ENCODE results near the gene LRRN4CL. TPM values are rescaled to one million over a fixed set of nuclear protein-coding genes. Genes with fewer than 3 reads are reported as not detected.

LRRN4CL gene
- total and polyA plus RNA-seq, 2 of the 4 experiments (the other 2 are of a cell fraction), result 0.36 to 0.84 TPM

GRCh38 chr11:62649486-62649885 is 39.8 kb downstream of the LRRN4CL start:
- Histone ChIP-seq H4K91ac (ENCODE audit: insufficient read depth, low read depth, low read length) (no peak overlapping the region), H3K27ac (ENCODE audit: insufficient read depth, low read length) (no peak overlapping the region), H2AK9ac (replicated peaks; ENCODE audit: low read depth, low read length, poor library complexity) (no peak overlapping the region), H3K4me2 (ENCODE audit: low read depth, low read length) (no peak overlapping the region), H3K27me3 (ENCODE audit: control insufficient read depth, insufficient read depth, low read length) (no peaks in the 10 kb centered on the region), H3K79me1 (ENCODE audit: low read depth in 1 of 2, low read length in 2 of 2) (peaks cover 6 to 55% of the 10 kb centered on the region in 2 experiments), H3K56ac (ENCODE audit: extremely low read depth, insufficient read depth, low read length) (no peak overlapping the region), H3K36me3 (ENCODE audit: control insufficient read depth, insufficient read depth, low read length) (peaks cover 27% of the 10 kb centered on the region), H2BK20ac (ENCODE audit: low read depth, low read length) (no peak overlapping the region), H2AFZ (replicated peaks; ENCODE audit: low read length, poor library complexity) (no peak overlapping the region), H2BK120ac (ENCODE audit: low read depth, low read length) (no peak overlapping the region), H2AK5ac (ENCODE audit: low read depth, low read length) (no peak overlapping the region), H4K5ac (ENCODE audit: low read depth, low read length) (no peak overlapping the region), H3K4me3 (ENCODE audit: insufficient read depth, low read depth, low read length) (no peak overlapping the region), H3K23ac (ENCODE audit: low read depth, low read length) (no peak overlapping the region), H3K4me1 (ENCODE audit: control insufficient read depth, insufficient read depth, low read length) (peaks cover 8% of the 10 kb centered on the region), H3K14ac (replicated peaks; ENCODE audit: low read depth, low read length) (no peak overlapping the region), H2BK5ac (ENCODE audit: low read depth, low read length, poor library complexity, severe bottlenecking) (no peak overlapping the region), H2BK15ac (ENCODE audit: low read depth, low read length) (no peak overlapping the region), H4K8ac (ENCODE audit: low read depth in 2 of 2, low read length in 2 of 2) (no peak overlapping the region), H4K20me1 (ENCODE audit: insufficient read depth, low read length) (peaks cover 14% of the 10 kb centered on the region), H3K9me3 (ENCODE audit: control insufficient read depth, insufficient read depth, low read length) (no peaks in the 10 kb centered on the region), H3K9ac (ENCODE audit: low read depth, low read length) (no peak overlapping the region), H3K4ac (ENCODE audit: low read depth, low read length) (no peak overlapping the region), H3K18ac (ENCODE audit: low read depth, low read length) (no peak overlapping the region), H3K9me1 (ENCODE audit: insufficient read depth, low read length) (0 out of 2 replicates have a peak, but pooled peaks cover under 1% of the 10 kb centered on the region)
- DNase-seq (no peak), ATAC-seq (ENCODE audit: low read depth) (no peak)
- TF ChIP-seq CTCF (conservative IDR thresholded peaks at IDR 0.05; ENCODE audit: low read depth, low read length) (no peak), CHD1 (IDR thresholded peaks at IDR 0.05; ENCODE audit: low read depth, low read length) (no peak), BHLHE40 (IDR thresholded peaks at IDR 0.05; ENCODE audit: low read depth, low read length) (no peak), CEBPB (IDR thresholded peaks at IDR 0.05; ENCODE audit: low read depth, low read length) (no peak), RFX5 (IDR thresholded peaks at IDR 0.05; ENCODE audit: low read depth, low read length) (no peak), RCOR1 (IDR thresholded peaks at IDR 0.05; ENCODE audit: insufficient replicate concordance, low read length) (no peak), NFE2L2 (IDR thresholded peaks at IDR 0.05; ENCODE audit: low read depth, low read length) (no peak), MXI1 (IDR thresholded peaks at IDR 0.05; ENCODE audit: borderline replicate concordance, low read depth, low read length) (no peak), FOS (IDR thresholded peaks at IDR 0.05; ENCODE audit: low read depth, low read length) (no peak), SMC3 (IDR thresholded peaks at IDR 0.05; ENCODE audit: low read depth, low read length) (no peak), MAZ (IDR thresholded peaks at IDR 0.05; ENCODE audit: borderline replicate concordance, low read depth, low read length) (no peak), ELK1 (IDR thresholded peaks at IDR 0.05; ENCODE audit: borderline replicate concordance, low read depth, low read length) (no peak), RAD21 (IDR thresholded peaks at IDR 0.05; ENCODE audit: low read length) (no peak), POLR2A (IDR thresholded peaks at IDR 0.05; ENCODE audit: low read depth, low read length) (no peak), MAFK (IDR thresholded peaks at IDR 0.05; ENCODE audit: low read depth, low read length) (no peak), USF2 (IDR thresholded peaks at IDR 0.05; ENCODE audit: low read depth, low read length) (no peak)
- in situ Hi-C loops (cut with MboI; ENCODE audit: low sequenced_read_pairs) (no loop called here), dilution Hi-C loops (cut with HindIII; ENCODE audit: low sequenced_read_pairs, unreplicated experiment) (no loop called here), intact Hi-C loops (cut with micrococcal nuclease) (no loop called here)
- 100% methylated on average over 7 of the region's 11 CpGs; no CpG with 5 or more reads in 1 of the 2 experiments for WGBS, 2 experiments (ENCODE audit: extremely low coverage in 2 of 2, insufficient read length in 1 of 2)
- no TSS peak for BruUV-seq (replicated peaks)
- ChIA-PET CTCF (no interaction called here), POLR2A (ENCODE audit: unreplicated experiment) (interaction anchor here (1.3 kb wide), 1 partner anchor 16 kb away, joined by 5 read pairs; the partner anchor contains the start of gene CSKMT)
